Fibroblast of lung (primary cell): ENCODE measurements around the gene SPATA2. TPM values are rescaled to one million over a fixed set of nuclear protein-coding genes. Genes with fewer than 3 reads are reported as not detected.

Experiments used
- DNase-seq, 2 donors: peaks; one replicate each; pipeline versions ENCODE4 v3.0.0 to v3.0.0-alpha.2; 2010; ENCODE audit warnings: low read depth in 2 of 2
- H2AFZ ChIP-seq: 2 replicates; pipeline ENCODE4 v1.5.1; 2012; ENCODE audit warnings: low read length, control low read depth, inconsistent platforms
- H3K27ac ChIP-seq: 2 replicates; pipeline ENCODE4 v1.5.1; 2011; ENCODE audit warnings: low read length, control low read depth; ENCODE audit not compliant: insufficient read depth
- H3K27me3 ChIP-seq: 2 replicates; pipeline ENCODE4 v1.5.1; 2011; ENCODE audit warnings: mild to moderate bottlenecking, low read length; ENCODE audit not compliant: control insufficient read depth, insufficient read depth
- H3K36me3 ChIP-seq: 2 replicates; pipeline ENCODE4 v1.5.1; 2011; ENCODE audit warnings: low read length; ENCODE audit not compliant: control insufficient read depth, insufficient read depth
- H3K4me1 ChIP-seq: 2 replicates; pipeline ENCODE4 v1.5.1; 2011; ENCODE audit warnings: low read length; ENCODE audit not compliant: control insufficient read depth, insufficient read depth; ENCODE audit errors: extremely low read depth
- H3K4me2 ChIP-seq: 2 replicates; pipeline ENCODE4 v1.5.1; 2011; ENCODE audit warnings: low read length, control low read depth; ENCODE audit not compliant: insufficient read depth; ENCODE audit errors: extremely low read depth
- H3K4me3 ChIP-seq, 4 experiments: fragments of 200-600 bp in 1 of 4; sonication (generic) in 1 of 4; replicated peaks in 1 of 4; 2 replicates each; pipeline ENCODE4 v1.5.1; 2011 to 2016; ENCODE audit warnings: low read length in 4 of 4, low read depth in 3 of 4, mild to moderate bottlenecking in 3 of 4, control low read depth in 2 of 4, inconsistent platforms in 1 of 4, mixed read lengths in 1 of 4; ENCODE audit not compliant: insufficient read depth in 1 of 4; ENCODE audit errors: control extremely low read depth in 1 of 4
- H3K79me2 ChIP-seq: 2 replicates; pipeline ENCODE4 v1.5.1; 2012; ENCODE audit warnings: mild to moderate bottlenecking, low read length, inconsistent platforms; ENCODE audit not compliant: control insufficient read depth, insufficient read depth
- H3K9ac ChIP-seq: 2 replicates; pipeline ENCODE4 v1.5.1; 2011; ENCODE audit warnings: mild to moderate bottlenecking, low read length, control low read depth; ENCODE audit not compliant: insufficient read depth
- H3K9me3 ChIP-seq: 2 replicates; pipeline ENCODE4 v1.5.1; 2012; ENCODE audit warnings: low read depth, low read length; ENCODE audit not compliant: control insufficient read depth, insufficient read depth
- H4K20me1 ChIP-seq: 2 replicates; pipeline ENCODE4 v1.5.1; 2011; ENCODE audit warnings: low read length; ENCODE audit not compliant: control insufficient read depth, insufficient read depth; ENCODE audit errors: extremely low read depth
- CTCF ChIP-seq, 2 donors: IDR thresholded peaks in 1 of 2; conservative IDR thresholded peaks in 1 of 2; 1 replicate in 1 of 2; 2 replicates in 1 of 2; pipeline ENCODE4 v1.5.1; 2011 to 2012; ENCODE audit warnings: low read length in 2 of 2, control low read depth in 1 of 2, inconsistent platforms in 1 of 2, low read depth in 1 of 2, mild to moderate bottlenecking in 1 of 2
- EZH2 ChIP-seq: IDR thresholded peaks from 2 replicates; pipeline ENCODE4 v1.5.1; 2012; ENCODE audit warnings: low read length, control low read depth, mild to moderate bottlenecking; ENCODE audit errors: missing control alignments
- polyA plus RNA-seq, 2 donors: library from polyadenylated mRNA; depleted of rRNA in 1 of 2; stranded (reverse) in 1 of 2; unstranded in 1 of 2; fragments of >200 nt; gene quantifications; 2 replicates each; pipeline ENCODE4 v1.2.1, GENCODE V29; 2011 to 2012; ENCODE audit warnings: missing spikeins in 1 of 2
- total RNA-seq: library from RNA; depleted of rRNA; stranded (reverse); fragments of >200 nt; gene quantifications from 2 replicates; pipeline ENCODE4 v1.2.1, GENCODE V29; 2014

SPATA2 gene
- total and polyA plus RNA-seq, 2 donors (not counting 1 experiment from before 2014, with no cell fraction given) = 2.0 to 3.6 TPM

- peak overlapping the region; percentile 75 for H3K4me2 ChIP-seq
- H3K4me1 ChIP-seq = no peaks in the 10 kb centered on the region
- no peak overlapping the region for H2AFZ ChIP-seq
- no peaks in the 10 kb centered on the region for H3K27me3 ChIP-seq
- H3K9ac ChIP-seq = no peak overlapping the region
- H3K4me3 ChIP-seq = no peak overlapping the region
- H3K36me3 ChIP-seq = no peaks in the 10 kb centered on the region
- no peak for DNase-seq
- H4K20me1 ChIP-seq = no peaks in the 10 kb centered on the region
- H3K9me3 ChIP-seq = no peaks in the 10 kb centered on the region
- no peaks in the 10 kb centered on the region for H3K79me2 ChIP-seq
- no peak overlapping the region for H3K27ac ChIP-seq
- no peak for TF ChIP-seq CTCF (conservative IDR thresholded peaks at IDR 0.05 in 1 of 2, IDR thresholded peaks at IDR 0.05 in 1 of 2; ENCODE audit: low read depth in 1 of 2, low read length in 2 of 2)
- TF ChIP-seq EZH2 = no peak
These were observed 13.8 kb upstream of the SPATA2 start for GRCh38 chr20:49929142-49929494.

GRCh38 chr20:49928411-49929141 lies 13.2 kb upstream of the SPATA2 start:
- Histone ChIP-seq H3K27ac (no peak overlapping the region), H3K27me3 (no peaks in the 10 kb centered on the region), H3K36me3 (no peaks in the 10 kb centered on the region), H4K20me1 (no peaks in the 10 kb centered on the region), H3K4me3 (peak overlapping the region in 2 of 4 experiments; percentile 30 to 33), H3K9me3 (no peaks in the 10 kb centered on the region), H3K9ac (no peak overlapping the region), H3K79me2 (no peaks in the 10 kb centered on the region), H3K4me2 (peak overlapping the region; percentile 75), H3K4me1 (no peaks in the 10 kb centered on the region), H2AFZ (peak overlapping the region; percentile 71)
- peak; percentile 75 to 89 for DNase-seq
- TF ChIP-seq EZH2 (no peak), CTCF (conservative IDR thresholded peaks at IDR 0.05 in 1 of 2, IDR thresholded peaks at IDR 0.05 in 1 of 2; ENCODE audit: low read depth in 1 of 2, low read length in 2 of 2) (peak; percentile 87)

GRCh38 chr20:49925901-49926454 lies 10.6 kb upstream of the SPATA2 start:
- TF ChIP-seq CTCF (conservative IDR thresholded peaks at IDR 0.05 in 1 of 2, IDR thresholded peaks at IDR 0.05 in 1 of 2; ENCODE audit: low read depth in 1 of 2, low read length in 2 of 2) = no peak
- no peak for TF ChIP-seq EZH2
- H3K36me3 ChIP-seq = no peaks in the 10 kb centered on the region
- no peaks in the 10 kb centered on the region for H3K4me1 ChIP-seq
- no peak overlapping the region for H3K27ac ChIP-seq
- no peak overlapping the region for H3K9ac ChIP-seq
- H3K4me2 ChIP-seq = no peak overlapping the region
- no peak overlapping the region for H3K4me3 ChIP-seq
- H2AFZ ChIP-seq = no peak overlapping the region
- H3K79me2 ChIP-seq = no peaks in the 10 kb centered on the region
- no peaks in the 10 kb centered on the region for H3K27me3 ChIP-seq
- no peaks in the 10 kb centered on the region for H3K9me3 ChIP-seq
- no peak for DNase-seq
- H4K20me1 ChIP-seq = no peaks in the 10 kb centered on the region
